ENCODE data around the gene PLPPR3. TPM values are rescaled to one million over a fixed set of nuclear protein-coding genes. Genes with fewer than 3 reads are reported as not detected.
A peak's percentile ranks its signal among the peaks of the same experiment; 100 is the strongest.
"Not testable (repeated sequence)": the region's sequence is repeated elsewhere in the genome, so short reads cannot be mapped to it uniquely, and the experiment has no call there.

The PLPPR3 gene
- total and polyA plus RNA-seq, 4 donors, result 3.1 TPM; not detected in 3

DNA sequence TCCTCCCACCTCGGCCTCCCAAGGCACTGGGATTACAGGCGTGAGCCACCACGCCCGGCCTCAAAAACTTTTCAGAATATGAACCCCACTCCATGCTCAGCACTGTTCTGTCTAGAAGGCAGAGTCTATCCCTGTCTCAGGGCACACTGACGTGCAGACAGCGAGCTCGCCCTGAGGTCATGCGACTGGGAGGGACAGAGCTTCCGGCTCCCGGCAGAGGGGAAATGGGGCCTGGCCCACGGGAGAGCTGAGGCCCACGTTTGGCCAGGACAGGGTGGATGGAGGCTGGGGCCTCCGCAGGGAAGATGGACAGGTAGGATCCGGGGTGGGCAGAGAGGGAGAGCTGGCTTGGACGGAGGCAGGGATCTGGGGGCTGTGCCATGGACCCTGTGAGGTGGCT lies 3.1 kb upstream of the PLPPR3 start (continued):
- TF ChIP-seq, protein P1, sequence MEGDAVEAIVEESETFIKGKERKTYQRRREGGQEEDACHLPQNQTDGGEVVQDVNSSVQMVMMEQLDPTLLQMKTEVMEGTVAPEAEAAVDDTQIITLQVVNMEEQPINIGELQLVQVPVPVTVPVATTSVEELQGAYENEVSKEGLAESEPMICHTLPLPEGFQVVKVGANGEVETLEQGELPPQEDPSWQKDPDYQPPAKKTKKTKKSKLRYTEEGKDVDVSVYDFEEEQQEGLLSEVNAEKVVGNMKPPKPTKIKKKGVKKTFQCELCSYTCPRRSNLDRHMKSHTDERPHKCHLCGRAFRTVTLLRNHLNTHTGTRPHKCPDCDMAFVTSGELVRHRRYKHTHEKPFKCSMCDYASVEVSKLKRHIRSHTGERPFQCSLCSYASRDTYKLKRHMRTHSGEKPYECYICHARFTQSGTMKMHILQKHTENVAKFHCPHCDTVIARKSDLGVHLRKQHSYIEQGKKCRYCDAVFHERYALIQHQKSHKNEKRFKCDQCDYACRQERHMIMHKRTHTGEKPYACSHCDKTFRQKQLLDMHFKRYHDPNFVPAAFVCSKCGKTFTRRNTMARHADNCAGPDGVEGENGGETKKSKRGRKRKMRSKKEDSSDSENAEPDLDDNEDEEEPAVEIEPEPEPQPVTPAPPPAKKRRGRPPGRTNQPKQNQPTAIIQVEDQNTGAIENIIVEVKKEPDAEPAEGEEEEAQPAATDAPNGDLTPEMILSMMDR (IDR thresholded peaks at IDR 0.05; ENCODE audit: low read depth, low read length, missing input control), result no peak

DNA sequence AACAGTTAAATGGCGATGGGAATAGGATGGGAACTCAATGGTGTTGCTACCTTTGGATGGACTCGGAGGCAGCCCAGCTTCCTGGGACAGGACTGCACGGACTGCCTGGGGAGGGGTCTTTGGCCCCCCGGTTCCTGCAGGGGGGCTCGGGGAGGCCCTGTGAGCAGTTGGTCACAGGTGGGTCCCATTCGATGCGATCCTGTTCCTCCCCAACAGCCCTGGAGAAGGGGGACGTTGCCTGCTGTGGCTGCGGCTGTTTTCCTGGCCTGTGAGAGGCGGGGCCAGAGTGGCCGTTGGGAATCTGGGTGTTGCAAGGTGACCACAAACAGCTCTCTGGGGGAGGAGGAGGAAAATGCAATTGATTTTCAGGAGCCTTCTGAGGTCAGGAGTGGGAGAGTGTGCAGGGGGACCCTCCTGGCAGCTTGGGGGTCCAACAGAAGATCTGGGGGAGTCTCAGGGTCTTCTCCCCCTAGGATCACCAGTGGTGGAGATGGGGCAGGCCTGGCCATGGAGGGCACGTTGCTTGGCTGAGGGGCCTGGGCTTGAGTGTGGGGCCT lies 1.9 kb upstream of the PLPPR3 start:
- H3K36me3 ChIP-seq (ENCODE audit: control insufficient read depth in 4 of 4, insufficient read depth in 3 of 4, low read depth in 1 of 4, low read length in 3 of 4), result no peaks in the 10 kb centered on the region
- DNase-seq (ENCODE audit: low spot score), result no peak
- 32% methylated on average over 12 of the region's 12 CpGs for WGBS
- no peaks in the 10 kb centered on the region for H3K9me3 ChIP-seq (ENCODE audit: control insufficient read depth in 4 of 4, low read length in 3 of 4)
- H3K4me1 ChIP-seq (ENCODE audit: control insufficient read depth in 4 of 4, insufficient read depth in 4 of 4, low read length in 3 of 4), result peaks cover 0 to 8% (median 0%) of the 10 kb centered on the region in 4 donors
- no peak overlapping the region for H3K4me3 ChIP-seq (ENCODE audit: low read depth in 1 of 3, low read length in 3 of 3)
- no peak overlapping the region for H3K27ac ChIP-seq (ENCODE audit: low read depth in 1 of 2, low read length in 2 of 2)
- no peak overlapping the region for H3K9ac ChIP-seq (ENCODE audit: low read depth in 1 of 2, low read length in 2 of 2)
- TF ChIP-seq EGR1 (IDR thresholded peaks at IDR 0.05; ENCODE audit: low read depth in 2 of 2) (no peak), FOXA1 (IDR thresholded peaks at IDR 0.05) (no peak), JUND (IDR thresholded peaks at IDR 0.05) (no peak), GABPA (IDR thresholded peaks at IDR 0.05 in 1 of 2, conservative IDR thresholded peaks at IDR 0.05 in 1 of 2) (no peak), NR2F2 (IDR thresholded peaks at IDR 0.05) (no peak), SP1 (IDR thresholded peaks at IDR 0.05) (no peak), YY1 (IDR thresholded peaks at IDR 0.05) (no peak), TAF1 (conservative IDR thresholded peaks at IDR 0.05) (no peak)
- TF ChIP-seq, protein P2, sequence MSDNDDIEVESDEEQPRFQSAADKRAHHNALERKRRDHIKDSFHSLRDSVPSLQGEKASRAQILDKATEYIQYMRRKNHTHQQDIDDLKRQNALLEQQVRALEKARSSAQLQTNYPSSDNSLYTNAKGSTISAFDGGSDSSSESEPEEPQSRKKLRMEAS (IDR thresholded peaks at IDR 0.05), result no peak
- peaks cover 0 to 6% (median 1%) of the 10 kb centered on the region in 4 donors for H3K27me3 ChIP-seq (ENCODE audit: control insufficient read depth in 4 of 4, insufficient read depth in 4 of 4, low read length in 3 of 4)

DNA sequence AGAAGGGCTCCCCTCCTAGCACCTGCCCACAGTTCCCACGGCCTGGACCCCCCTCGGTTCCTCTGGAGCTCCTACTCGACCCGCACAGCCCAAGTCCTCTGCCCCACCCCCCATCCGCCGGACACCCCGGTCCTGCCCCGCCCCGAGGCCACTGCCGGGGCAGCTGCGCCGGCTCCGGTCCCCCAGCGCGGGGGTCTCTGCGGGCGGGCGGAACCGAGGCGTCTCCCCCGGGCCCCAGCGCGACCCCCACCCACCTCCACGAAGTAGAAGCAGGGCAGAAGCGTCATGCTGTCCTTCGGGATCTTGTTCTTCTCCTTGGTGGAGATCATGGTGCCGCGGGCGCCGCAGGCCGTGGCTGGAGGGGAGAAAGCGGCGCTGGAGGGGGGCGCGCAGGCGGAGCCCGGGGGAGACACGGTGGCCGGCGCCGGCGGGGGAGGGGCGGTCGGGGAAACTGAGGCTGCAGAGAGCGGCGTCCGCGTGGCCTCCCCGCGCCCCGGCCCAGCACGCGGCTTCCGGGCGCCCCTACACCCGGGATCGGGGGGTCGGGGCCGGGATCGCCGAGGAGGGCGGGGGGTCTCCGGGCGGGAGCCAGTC lies 427 bp downstream of the PLPPR3 start:
- peaks cover 0 to 8% (median 0%) of the 10 kb centered on the region in 4 donors for H3K4me1 ChIP-seq (ENCODE audit: control insufficient read depth in 4 of 4, insufficient read depth in 4 of 4, low read length in 3 of 4)
- TF ChIP-seq GABPA (IDR thresholded peaks at IDR 0.05 in 1 of 2, conservative IDR thresholded peaks at IDR 0.05 in 1 of 2) (no peak), JUND (IDR thresholded peaks at IDR 0.05) (no peak), RXRA (IDR thresholded peaks at IDR 0.05) (no peak), FOXA2 (IDR thresholded peaks at IDR 0.05) (no peak), NR2F2 (IDR thresholded peaks at IDR 0.05) (no peak)
- TF ChIP-seq, protein P3, sequence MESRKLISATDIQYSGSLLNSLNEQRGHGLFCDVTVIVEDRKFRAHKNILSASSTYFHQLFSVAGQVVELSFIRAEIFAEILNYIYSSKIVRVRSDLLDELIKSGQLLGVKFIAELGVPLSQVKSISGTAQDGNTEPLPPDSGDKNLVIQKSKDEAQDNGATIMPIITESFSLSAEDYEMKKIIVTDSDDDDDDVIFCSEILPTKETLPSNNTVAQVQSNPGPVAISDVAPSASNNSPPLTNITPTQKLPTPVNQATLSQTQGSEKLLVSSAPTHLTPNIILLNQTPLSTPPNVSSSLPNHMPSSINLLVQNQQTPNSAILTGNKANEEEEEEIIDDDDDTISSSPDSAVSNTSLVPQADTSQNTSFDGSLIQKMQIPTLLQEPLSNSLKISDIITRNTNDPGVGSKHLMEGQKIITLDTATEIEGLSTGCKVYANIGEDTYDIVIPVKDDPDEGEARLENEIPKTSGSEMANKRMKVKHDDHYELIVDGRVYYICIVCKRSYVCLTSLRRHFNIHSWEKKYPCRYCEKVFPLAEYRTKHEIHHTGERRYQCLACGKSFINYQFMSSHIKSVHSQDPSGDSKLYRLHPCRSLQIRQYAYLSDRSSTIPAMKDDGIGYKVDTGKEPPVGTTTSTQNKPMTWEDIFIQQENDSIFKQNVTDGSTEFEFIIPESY (IDR thresholded peaks at IDR 0.05), result no peak
- H3K27me3 ChIP-seq (ENCODE audit: control insufficient read depth in 4 of 4, insufficient read depth in 4 of 4, low read length in 3 of 4), result peaks cover 0 to 6% (median 1%) of the 10 kb centered on the region in 4 donors
- no peaks in the 10 kb centered on the region for H3K9me3 ChIP-seq (ENCODE audit: control insufficient read depth in 4 of 4, low read length in 3 of 4)
- DNase-seq (ENCODE audit: low spot score), result no peak
- no peak overlapping the region for H3K27ac ChIP-seq (ENCODE audit: low read depth in 1 of 2, low read length in 2 of 2)
- 3% methylated on average over 64 of the region's 64 CpGs for WGBS
- H3K9ac ChIP-seq (ENCODE audit: low read depth in 1 of 2, low read length in 2 of 2), result no peak overlapping the region
- H3K36me3 ChIP-seq (ENCODE audit: control insufficient read depth in 4 of 4, insufficient read depth in 3 of 4, low read depth in 1 of 4, low read length in 3 of 4), result no peaks in the 10 kb centered on the region
- peak overlapping the region in 1 of 3 donors; percentile 45 for H3K4me3 ChIP-seq (ENCODE audit: low read depth in 1 of 3, low read length in 3 of 3)

DNA sequence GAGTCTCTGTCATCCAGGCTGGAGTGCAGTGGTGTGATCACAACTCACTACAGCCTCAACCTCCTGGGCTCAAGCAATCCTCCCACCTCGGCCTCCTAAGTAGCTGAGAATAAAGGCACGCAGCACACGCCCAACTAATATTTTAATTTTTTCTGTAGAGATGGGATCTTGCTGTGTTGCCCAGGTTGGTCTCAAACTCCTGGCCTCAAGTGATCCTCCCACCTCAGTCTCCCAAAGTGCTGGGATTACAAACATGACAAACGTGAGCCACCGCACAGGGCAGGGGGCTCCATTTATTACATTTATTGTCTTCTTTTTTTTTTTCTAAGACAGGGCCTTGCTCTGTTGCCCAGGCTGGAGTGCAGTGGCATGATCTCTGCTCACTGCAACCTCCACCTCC lies 1.5 kb downstream of the PLPPR3 start:
- H3K9ac ChIP-seq (ENCODE audit: low read depth in 1 of 2, low read length in 2 of 2); H3K4me3 ChIP-seq (ENCODE audit: low read depth in 1 of 3, low read length in 3 of 3); H3K27ac ChIP-seq (ENCODE audit: low read depth in 1 of 2, low read length in 2 of 2); DNase-seq (ENCODE audit: low spot score); H3K4me1 ChIP-seq (ENCODE audit: control insufficient read depth in 4 of 4, insufficient read depth in 4 of 4, low read length in 3 of 4); H3K9me3 ChIP-seq (ENCODE audit: control insufficient read depth in 4 of 4, low read length in 3 of 4); H3K36me3 ChIP-seq (ENCODE audit: control insufficient read depth in 4 of 4, insufficient read depth in 3 of 4, low read depth in 1 of 4, low read length in 3 of 4); H3K27me3 ChIP-seq (ENCODE audit: control insufficient read depth in 4 of 4, insufficient read depth in 4 of 4, low read length in 3 of 4): not testable (repeated sequence)
- WGBS, result 97% methylated on average over 5 of the region's 5 CpGs
